ENCODE results near the gene KCNIP4. TPM values are rescaled to one million over a fixed set of nuclear protein-coding genes. Genes with fewer than 3 reads are reported as not detected.

The KCNIP4 gene
- total and polyA plus RNA-seq, 10 donors, result not detected

DNA sequence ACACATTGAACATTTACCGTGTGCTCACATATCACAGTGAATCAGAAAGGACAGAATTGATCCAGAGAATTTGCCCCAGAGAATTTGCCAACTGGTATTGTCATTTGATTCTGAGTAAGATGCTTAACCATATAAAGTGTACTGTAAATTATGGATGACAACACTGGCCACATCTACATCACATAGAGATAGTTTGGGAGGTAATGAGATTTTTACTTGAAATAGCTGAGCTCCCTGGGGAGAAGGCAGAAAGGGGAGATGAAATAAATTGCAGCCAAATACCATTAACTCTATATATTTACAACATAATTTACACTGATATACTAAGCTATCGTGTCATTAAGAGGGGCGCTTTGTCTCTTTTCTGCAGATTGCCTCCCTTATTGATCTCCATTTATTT, 564.0 kb downstream of the KCNIP4 start:
- no peak for DNase-seq
- 80 to 93% (median 88%) methylated on average over 3 of the region's 3 CpGs for WGBS, 5 donors
- intact Hi-C loops (cut with DNase I; ENCODE audit: low total_unique reads), result no loop called here
- H3K36me3 ChIP-seq, result no peaks in the 10 kb centered on the region
- no peaks in the 10 kb centered on the region for H3K27me3 ChIP-seq (replicated peaks in 1 of 7)
- TF ChIP-seq CTCF (IDR thresholded peaks at IDR 0.05 in 8 of 11, conservative IDR thresholded peaks at IDR 0.05 in 3 of 11) (no peak), POLR2A (IDR thresholded peaks at IDR 0.05) (no peak), POLR2AphosphoS5 (IDR thresholded peaks at IDR 0.05) (no peak)
- no peak overlapping the region for H3K27ac ChIP-seq
- no peaks in the 10 kb centered on the region for H3K4me1 ChIP-seq
- H3K9me3 ChIP-seq, result peaks cover 0 to 8% (median 0%) of the 10 kb centered on the region in 8 donors
- no peak overlapping the region for H3K4me3 ChIP-seq

DNA sequence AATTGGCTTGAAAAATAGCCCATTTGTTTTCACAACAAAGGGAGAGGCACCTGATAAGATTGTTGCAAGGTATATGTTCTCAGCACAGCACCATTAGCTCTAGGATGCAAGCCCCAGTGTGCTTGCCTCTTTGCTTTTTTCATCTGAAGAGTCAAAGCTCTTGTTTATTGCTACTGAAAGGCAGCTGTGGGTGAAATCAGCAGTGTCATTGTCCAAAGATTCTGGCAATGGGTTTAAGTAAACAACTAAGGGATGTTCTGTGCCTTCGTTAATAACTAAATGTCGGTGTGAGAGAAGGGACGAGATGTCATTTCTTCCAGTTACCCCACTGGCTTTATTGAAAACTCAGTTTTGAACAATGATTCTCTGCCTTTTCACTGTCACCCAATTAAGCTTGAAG, 567.7 kb downstream of the KCNIP4 start:
- Histone ChIP-seq H3K4me3 (no peak overlapping the region), H3K36me3 (no peaks in the 10 kb centered on the region), H3K27ac (no peak overlapping the region), H3K27me3 (replicated peaks in 1 of 7) (no peaks in the 10 kb centered on the region), H3K4me1 (no peaks in the 10 kb centered on the region), H3K9me3 (peaks cover 0 to 8% (median 0%) of the 10 kb centered on the region in 8 donors)
- WGBS, 5 donors, result 85 to 95% (median 91%) methylated on average over 3 of the region's 3 CpGs
- TF ChIP-seq CTCF (IDR thresholded peaks at IDR 0.05 in 8 of 11, conservative IDR thresholded peaks at IDR 0.05 in 3 of 11) (no peak), POLR2A (IDR thresholded peaks at IDR 0.05) (no peak), POLR2AphosphoS5 (IDR thresholded peaks at IDR 0.05) (no peak)
- no peak for DNase-seq
- intact Hi-C loops (cut with DNase I; ENCODE audit: low total_unique reads), result no loop called here

DNA sequence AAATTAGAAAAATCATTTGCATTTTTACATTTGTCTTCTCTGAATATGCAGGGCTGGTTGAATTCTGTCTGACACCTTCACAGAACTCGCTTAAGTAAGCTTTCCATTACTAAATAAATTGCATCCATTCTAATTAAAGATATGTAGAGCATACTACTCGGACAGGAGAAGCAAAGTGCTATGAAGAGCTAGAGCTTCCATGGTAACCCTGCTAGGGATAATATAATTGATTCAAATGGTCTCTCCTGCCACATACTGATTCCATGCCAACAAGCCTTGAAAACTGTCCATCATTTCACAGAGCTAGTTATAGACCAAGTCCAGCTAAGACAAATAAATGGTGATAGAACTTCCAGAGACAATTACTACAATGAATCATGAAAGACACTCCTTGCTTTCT, 571.5 kb downstream of the KCNIP4 start:
- H3K27me3 ChIP-seq (replicated peaks in 1 of 7), result no peaks in the 10 kb centered on the region
- no peaks in the 10 kb centered on the region for H3K36me3 ChIP-seq
- H3K4me3 ChIP-seq, result no peak overlapping the region
- TF ChIP-seq CTCF (IDR thresholded peaks at IDR 0.05 in 8 of 11, conservative IDR thresholded peaks at IDR 0.05 in 3 of 11) (no peak), POLR2A (IDR thresholded peaks at IDR 0.05) (no peak), POLR2AphosphoS5 (IDR thresholded peaks at IDR 0.05) (no peak)
- WGBS, 5 donors, result 64 to 83% (median 69%) methylated on average over 2 of the region's 2 CpGs
- intact Hi-C loops (cut with DNase I; ENCODE audit: low total_unique reads), result no loop called here
- H3K27ac ChIP-seq, result no peak overlapping the region
- H3K4me1 ChIP-seq, result no peaks in the 10 kb centered on the region
- DNase-seq, result no peak
- peaks cover 0 to 11% (median 0%) of the 10 kb centered on the region in 8 donors for H3K9me3 ChIP-seq

DNA sequence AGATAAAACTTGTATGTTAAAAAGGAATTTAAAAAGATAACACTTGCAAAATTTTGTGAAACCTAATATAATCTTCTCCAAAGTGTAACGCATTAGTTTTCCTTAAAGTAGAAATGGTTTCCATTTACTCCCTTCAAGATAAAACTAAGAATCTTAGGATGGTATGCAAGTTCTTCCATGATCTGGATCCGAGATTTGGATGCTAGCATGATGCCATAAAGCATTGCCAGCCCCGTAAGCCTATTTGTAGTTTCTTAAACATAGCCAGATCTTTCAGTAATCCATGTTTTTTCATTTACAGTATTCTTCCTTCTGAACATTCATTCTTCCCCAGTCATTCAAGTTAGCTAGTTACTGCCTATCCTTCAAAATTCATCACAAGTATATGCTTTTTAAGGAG, 572.4 kb downstream of the KCNIP4 start:
- no peak overlapping the region for H3K27ac ChIP-seq
- H3K9me3 ChIP-seq, result peaks cover 0 to 11% (median 0%) of the 10 kb centered on the region in 8 donors
- no peaks in the 10 kb centered on the region for H3K27me3 ChIP-seq (replicated peaks in 1 of 7)
- H3K4me3 ChIP-seq, result no peak overlapping the region
- WGBS, 5 donors, result 71 to 83% (median 76%) methylated on average over 3 of the region's 3 CpGs
- H3K36me3 ChIP-seq, result no peaks in the 10 kb centered on the region
- TF ChIP-seq POLR2AphosphoS5 (IDR thresholded peaks at IDR 0.05), result no peak
- TF ChIP-seq CTCF (IDR thresholded peaks at IDR 0.05 in 8 of 11, conservative IDR thresholded peaks at IDR 0.05 in 3 of 11), result no peak
- TF ChIP-seq POLR2A (IDR thresholded peaks at IDR 0.05), result no peak
- intact Hi-C loops (cut with DNase I; ENCODE audit: low total_unique reads), result no loop called here
- no peaks in the 10 kb centered on the region for H3K4me1 ChIP-seq
- no peak for DNase-seq
